ENCODE measurements around the gene FOXK2.
A peak's percentile ranks its signal among the peaks of the same experiment; 100 is the strongest.

DNA sequence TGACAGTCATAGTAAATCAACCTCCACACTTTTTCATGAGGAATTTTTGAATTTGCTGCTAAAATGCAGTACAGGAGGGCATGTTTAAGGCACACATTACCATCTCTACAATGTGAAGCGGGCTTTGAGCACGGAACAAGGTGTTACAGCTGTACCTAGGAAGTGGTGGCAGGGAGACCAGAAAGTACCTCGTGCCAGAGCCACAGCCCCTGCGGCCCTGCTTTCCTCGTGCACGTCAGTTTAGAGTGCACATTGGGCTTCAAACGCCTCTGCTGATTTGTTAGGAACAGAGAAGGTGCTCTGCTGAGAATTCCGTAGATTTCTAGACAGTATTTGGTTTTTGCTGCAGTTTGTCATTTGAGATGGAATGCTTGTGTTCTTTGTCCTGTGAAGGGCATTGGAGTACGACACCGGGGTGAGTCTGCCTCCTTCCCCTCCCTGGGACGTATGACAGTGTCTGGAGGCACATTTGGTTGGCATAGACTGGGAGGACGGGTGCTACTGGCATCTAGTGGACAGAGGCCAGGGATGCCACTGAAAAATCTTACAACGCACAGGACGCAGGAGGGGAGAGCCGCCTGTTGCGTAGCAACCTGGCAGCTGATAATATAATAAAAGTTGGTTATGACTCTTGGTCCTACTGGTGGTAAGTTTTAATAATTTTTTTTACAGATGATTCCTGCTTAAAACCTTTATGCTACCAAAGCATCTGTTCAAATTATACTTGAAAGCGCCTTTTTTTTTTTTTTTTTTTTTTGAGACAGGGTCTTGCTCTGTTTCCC, 9.1 kb downstream of the FOXK2 start:
- TF ChIP-seq, protein P1, sequence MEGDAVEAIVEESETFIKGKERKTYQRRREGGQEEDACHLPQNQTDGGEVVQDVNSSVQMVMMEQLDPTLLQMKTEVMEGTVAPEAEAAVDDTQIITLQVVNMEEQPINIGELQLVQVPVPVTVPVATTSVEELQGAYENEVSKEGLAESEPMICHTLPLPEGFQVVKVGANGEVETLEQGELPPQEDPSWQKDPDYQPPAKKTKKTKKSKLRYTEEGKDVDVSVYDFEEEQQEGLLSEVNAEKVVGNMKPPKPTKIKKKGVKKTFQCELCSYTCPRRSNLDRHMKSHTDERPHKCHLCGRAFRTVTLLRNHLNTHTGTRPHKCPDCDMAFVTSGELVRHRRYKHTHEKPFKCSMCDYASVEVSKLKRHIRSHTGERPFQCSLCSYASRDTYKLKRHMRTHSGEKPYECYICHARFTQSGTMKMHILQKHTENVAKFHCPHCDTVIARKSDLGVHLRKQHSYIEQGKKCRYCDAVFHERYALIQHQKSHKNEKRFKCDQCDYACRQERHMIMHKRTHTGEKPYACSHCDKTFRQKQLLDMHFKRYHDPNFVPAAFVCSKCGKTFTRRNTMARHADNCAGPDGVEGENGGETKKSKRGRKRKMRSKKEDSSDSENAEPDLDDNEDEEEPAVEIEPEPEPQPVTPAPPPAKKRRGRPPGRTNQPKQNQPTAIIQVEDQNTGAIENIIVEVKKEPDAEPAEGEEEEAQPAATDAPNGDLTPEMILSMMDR (IDR thresholded peaks at IDR 0.05), result peak in 3 of 4 experiments; percentile 24 to 39 (median 37)
- TF ChIP-seq POLR2A (IDR thresholded peaks at IDR 0.05), result no peak

Measured in uterus (tissue), 2 donors.